ENCODE data around the gene ATP1A1. TPM values are rescaled to one million over a fixed set of nuclear protein-coding genes. Genes with fewer than 3 reads are reported as not detected.

The ATP1A1 gene
- total and polyA plus RNA-seq, 9 of the 15 experiments (the other 6 are each of a cell fraction or from before 2014, with no cell fraction given) = 99.3 to 513 (median 234) TPM

- no peaks in the 10 kb centered on the region for H3K9me1 ChIP-seq (ENCODE audit: control insufficient read depth, insufficient read depth, low read length)
- no peak for FAIRE-seq
- ATAC-seq = no peak
- H3K4me2 ChIP-seq (ENCODE audit: insufficient read depth, low read length) = no peak overlapping the region
- no peaks in the 10 kb centered on the region for H3K4me1 ChIP-seq (replicated peaks in 1 of 2; ENCODE audit: control insufficient read depth in 2 of 2, insufficient read depth in 2 of 2, low read length in 2 of 2)
- H3K79me2 ChIP-seq (ENCODE audit: control insufficient read depth, insufficient read depth, low read length) = no peaks in the 10 kb centered on the region
- H3K27me3 ChIP-seq (ENCODE audit: control insufficient read depth in 2 of 2, insufficient read depth in 2 of 2, low read length in 2 of 2) = peaks cover 7 to 12% of the 10 kb centered on the region in 2 experiments; a peak in 4 of 5 replicates
- no peaks in the 10 kb centered on the region for H4K20me1 ChIP-seq (replicated peaks; ENCODE audit: control insufficient read depth, insufficient read depth, low read length)
- TF ChIP-seq RFX1 (IDR thresholded peaks at IDR 0.05) = peak; percentile 83
- no peak for TF ChIP-seq RBM17 (IDR thresholded peaks at IDR 0.05; ENCODE audit: borderline replicate concordance, low read depth, low read length)
- no peak overlapping the region for H2AFZ ChIP-seq (ENCODE audit: low read depth, low read length)
- no peak for DNase-seq (ENCODE audit: extremely low read depth in 1 of 4, low spot score in 3 of 4)
- ChIA-PET CTCF (ENCODE audit: low intra/inter-chr PET ratio) (no interaction called here), POLR2A (interaction anchor here (1.8 kb wide), 1 partner anchor 10 kb away, joined by 4 read pairs; no protein-coding TSS in a partner anchor)
- no peaks in the 10 kb centered on the region for H3K9me3 ChIP-seq (replicated peaks; ENCODE audit: control insufficient read depth, insufficient read depth, low read depth, low read length)
- in situ Hi-C loops (cut with MboI) (no loop called here), intact Hi-C loops (cut with micrococcal nuclease) (no loop called here)
- H3K27ac ChIP-seq (ENCODE audit: extremely low read depth, low read depth, low read length) = no peak overlapping the region
- no TSS peak for BruUV-seq (replicated peaks)
- 0% methylated on average over 2 of the region's 2 CpGs for WGBS (ENCODE audit: insufficient coverage, low coverage, missing lambda C conversion rate)
- H3K9ac ChIP-seq (ENCODE audit: insufficient read depth in 1 of 2, low read depth in 2 of 2, low read length in 2 of 2) = no peak overlapping the region
- H3K36me3 ChIP-seq (ENCODE audit: control insufficient read depth, insufficient read depth, low read length) = no peaks in the 10 kb centered on the region
- H3K4me3 ChIP-seq = no peak overlapping the region
Measured at GRCh38 chr1:116345843-116346242, 27.2 kb upstream of the ATP1A1 start.

DNA sequence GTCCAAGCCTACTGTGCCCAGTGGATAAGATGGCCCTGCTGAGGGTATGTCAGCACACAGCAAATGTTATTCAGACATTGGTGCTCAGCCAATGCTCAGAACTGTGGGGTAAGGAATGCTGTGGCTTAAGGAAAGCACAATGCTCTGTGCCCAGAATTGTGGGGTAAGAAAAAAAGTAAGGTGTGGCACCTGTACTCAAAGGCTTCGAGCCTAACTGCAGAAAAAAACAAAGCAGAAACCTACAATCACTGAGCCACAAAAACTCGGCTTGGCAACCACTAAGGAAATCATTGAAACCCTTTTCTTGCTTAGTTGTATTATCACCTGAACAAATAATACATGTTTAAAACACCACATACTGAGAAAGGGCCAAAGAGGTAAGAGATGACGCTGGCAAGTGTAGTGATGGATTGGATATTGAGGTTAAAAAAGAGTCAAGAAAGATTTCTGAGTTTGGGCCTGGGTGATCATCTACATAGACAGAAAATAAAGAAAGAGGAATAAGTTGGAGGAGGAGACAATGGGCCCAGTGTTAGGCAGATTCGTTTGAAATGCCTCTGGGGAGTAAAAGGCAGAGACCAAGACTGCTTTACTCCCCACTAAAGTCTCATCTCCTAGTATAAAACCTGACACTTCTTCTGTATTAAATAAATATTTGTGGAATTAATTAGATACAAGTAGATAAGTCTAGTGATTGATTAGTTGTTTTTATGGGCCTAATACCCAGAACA is 25.9 kb upstream of the ATP1A1 start:
- ATAC-seq (no peak), DNase-seq (ENCODE audit: extremely low read depth in 1 of 4, low spot score in 3 of 4) (no peak), FAIRE-seq (no peak)
- Histone ChIP-seq H3K4me1 (replicated peaks in 1 of 2; ENCODE audit: control insufficient read depth in 2 of 2, insufficient read depth in 2 of 2, low read length in 2 of 2) (no peaks in the 10 kb centered on the region), H2AFZ (ENCODE audit: low read depth, low read length) (no peak overlapping the region), H3K4me2 (ENCODE audit: insufficient read depth, low read length) (no peak overlapping the region), H4K20me1 (replicated peaks; ENCODE audit: control insufficient read depth, insufficient read depth, low read length) (no peaks in the 10 kb centered on the region), H3K9me1 (ENCODE audit: control insufficient read depth, insufficient read depth, low read length) (no peaks in the 10 kb centered on the region), H3K79me2 (ENCODE audit: control insufficient read depth, insufficient read depth, low read length) (no peaks in the 10 kb centered on the region), H3K9me3 (replicated peaks; ENCODE audit: control insufficient read depth, insufficient read depth, low read depth, low read length) (no peaks in the 10 kb centered on the region), H3K4me3 (no peak overlapping the region), H3K27ac (ENCODE audit: extremely low read depth, low read depth, low read length) (no peak overlapping the region), H3K9ac (ENCODE audit: insufficient read depth in 1 of 2, low read depth in 2 of 2, low read length in 2 of 2) (no peak overlapping the region), H3K36me3 (ENCODE audit: control insufficient read depth, insufficient read depth, low read length) (no peaks in the 10 kb centered on the region), H3K27me3 (ENCODE audit: control insufficient read depth in 2 of 2, insufficient read depth in 2 of 2, low read length in 2 of 2) (peaks cover 7 to 12% of the 10 kb centered on the region in 2 experiments; a peak in 4 of 5 replicates)
- WGBS (ENCODE audit: insufficient coverage, low coverage, missing lambda C conversion rate) = 3% methylated on average over 4 of the region's 4 CpGs
- POLR2A ChIA-PET = no interaction called here
- in situ Hi-C loops (cut with MboI) (no loop called here), intact Hi-C loops (cut with micrococcal nuclease) (no loop called here)
- BruUV-seq (replicated peaks) = no TSS peak
- CTCF ChIA-PET (ENCODE audit: low intra/inter-chr PET ratio) = no interaction called here
- TF ChIP-seq L3MBTL2 (IDR thresholded peaks at IDR 0.05) (no peak), TAF1 (IDR thresholded peaks at IDR 0.05; ENCODE audit: control insufficient read depth, extremely low read depth, insufficient read depth, low read length, severe bottlenecking) (no peak), PHF8 (IDR thresholded peaks at IDR 0.05; ENCODE audit: borderline replicate concordance, low read length) (no peak), GABPB2 (CRISPR knock-in tag; conservative IDR thresholded peaks at IDR 0.05) (no peak), RREB1 (CRISPR knock-in tag; IDR thresholded peaks at IDR 0.05) (no peak), RBM22 (IDR thresholded peaks at IDR 0.05; ENCODE audit: low read depth, low read length, poor library complexity, severe bottlenecking) (no peak), POLR3G (IDR thresholded peaks at IDR 0.05; ENCODE audit: extremely low read depth, insufficient read length, insufficient replicate concordance) (no peak), NUFIP1 (IDR thresholded peaks at IDR 0.05; ENCODE audit: partially characterized antibody) (no peak)
